ENCODE measurements around the gene BGLAP. TPM values are rescaled to one million over a fixed set of nuclear protein-coding genes. Genes with fewer than 3 reads are reported as not detected.
A peak's percentile ranks its signal among the peaks of the same experiment; 100 is the strongest.

The BGLAP gene
- total RNA-seq, 1 donor from 2014 or later, result 0.66 TPM

DNA sequence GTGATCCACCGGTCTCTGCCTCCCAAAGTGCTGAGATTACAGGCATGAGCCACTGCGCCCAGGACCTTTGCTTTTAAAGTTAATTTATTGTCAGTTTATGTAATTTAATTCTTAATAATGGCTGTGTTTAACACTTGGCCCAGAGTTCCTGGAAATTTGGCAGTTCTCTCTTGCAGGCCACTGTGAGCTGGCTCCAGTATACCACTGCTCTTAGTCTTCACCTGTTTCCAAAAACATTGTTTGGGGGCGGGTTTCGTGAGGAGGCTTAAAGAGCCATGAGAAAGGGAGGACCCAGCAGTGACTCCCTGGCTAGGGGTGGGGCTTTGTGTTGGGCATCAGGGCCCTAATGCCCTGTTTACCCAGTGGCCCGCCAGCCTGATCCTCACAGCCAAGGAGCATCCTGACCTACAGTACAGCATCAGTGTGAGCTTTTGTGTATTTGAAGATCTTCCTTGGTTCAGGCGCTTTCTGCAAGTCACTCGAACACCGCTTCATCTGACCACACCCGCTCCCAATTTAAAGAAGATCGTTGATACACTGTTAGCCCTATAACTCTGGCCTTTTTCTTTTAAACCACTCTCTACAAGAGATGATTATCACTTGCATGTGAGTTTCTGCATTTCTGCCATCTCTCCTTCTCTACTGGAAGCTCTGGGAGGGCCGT is 12.0 kb upstream of the BGLAP start:
- Histone ChIP-seq H3K27me3 (ENCODE audit: insufficient read depth, low read length) (no peaks in the 10 kb centered on the region), H3K27ac (ENCODE audit: low read depth, low read length) (no peak overlapping the region), H3K4me2 (ENCODE audit: low read length) (no peak overlapping the region), H3K9me3 (ENCODE audit: insufficient read depth, low read depth, low read length) (no peaks in the 10 kb centered on the region), H4K20me1 (ENCODE audit: insufficient read depth, low read length) (no peaks in the 10 kb centered on the region), H2AFZ (ENCODE audit: low read depth, low read length) (no peak overlapping the region), H3K4me3 (ENCODE audit: insufficient read depth, low read depth, low read length) (no peak overlapping the region), H3K79me2 (ENCODE audit: insufficient read depth, low read length) (no peaks in the 10 kb centered on the region), H3K9ac (ENCODE audit: low read length) (no peak overlapping the region), H3K4me1 (ENCODE audit: insufficient read depth, low read length) (peaks cover 16% of the 10 kb centered on the region), H3K36me3 (ENCODE audit: insufficient read depth, low read length) (peaks cover 4% of the 10 kb centered on the region)
- Mint-ChIP-seq H3K27me3 (ENCODE audit: low read depth, unreplicated experiment) (no peaks in the 10 kb centered on the region), H3K4me3 (ENCODE audit: unreplicated experiment) (no peak overlapping the region), H3K27ac (ENCODE audit: unreplicated experiment) (no peak overlapping the region), H3K4me1 (ENCODE audit: low read depth, unreplicated experiment) (peaks cover 13% of the 10 kb centered on the region), H3K36me3 (ENCODE audit: low read depth, unreplicated experiment) (peaks cover 7% of the 10 kb centered on the region), H3K9me3 (ENCODE audit: unreplicated experiment) (no peaks in the 10 kb centered on the region)
- no peak for FAIRE-seq
- DNase-seq (ENCODE audit: low read depth), result no peak
- no peak for TF ChIP-seq EZH2 (IDR thresholded peaks at IDR 0.05; ENCODE audit: insufficient read depth, low read length)
- TF ChIP-seq, protein P1, sequence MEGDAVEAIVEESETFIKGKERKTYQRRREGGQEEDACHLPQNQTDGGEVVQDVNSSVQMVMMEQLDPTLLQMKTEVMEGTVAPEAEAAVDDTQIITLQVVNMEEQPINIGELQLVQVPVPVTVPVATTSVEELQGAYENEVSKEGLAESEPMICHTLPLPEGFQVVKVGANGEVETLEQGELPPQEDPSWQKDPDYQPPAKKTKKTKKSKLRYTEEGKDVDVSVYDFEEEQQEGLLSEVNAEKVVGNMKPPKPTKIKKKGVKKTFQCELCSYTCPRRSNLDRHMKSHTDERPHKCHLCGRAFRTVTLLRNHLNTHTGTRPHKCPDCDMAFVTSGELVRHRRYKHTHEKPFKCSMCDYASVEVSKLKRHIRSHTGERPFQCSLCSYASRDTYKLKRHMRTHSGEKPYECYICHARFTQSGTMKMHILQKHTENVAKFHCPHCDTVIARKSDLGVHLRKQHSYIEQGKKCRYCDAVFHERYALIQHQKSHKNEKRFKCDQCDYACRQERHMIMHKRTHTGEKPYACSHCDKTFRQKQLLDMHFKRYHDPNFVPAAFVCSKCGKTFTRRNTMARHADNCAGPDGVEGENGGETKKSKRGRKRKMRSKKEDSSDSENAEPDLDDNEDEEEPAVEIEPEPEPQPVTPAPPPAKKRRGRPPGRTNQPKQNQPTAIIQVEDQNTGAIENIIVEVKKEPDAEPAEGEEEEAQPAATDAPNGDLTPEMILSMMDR (IDR thresholded peaks at IDR 0.05; ENCODE audit: insufficient read depth, low read depth, low read length), result no peak

DNA sequence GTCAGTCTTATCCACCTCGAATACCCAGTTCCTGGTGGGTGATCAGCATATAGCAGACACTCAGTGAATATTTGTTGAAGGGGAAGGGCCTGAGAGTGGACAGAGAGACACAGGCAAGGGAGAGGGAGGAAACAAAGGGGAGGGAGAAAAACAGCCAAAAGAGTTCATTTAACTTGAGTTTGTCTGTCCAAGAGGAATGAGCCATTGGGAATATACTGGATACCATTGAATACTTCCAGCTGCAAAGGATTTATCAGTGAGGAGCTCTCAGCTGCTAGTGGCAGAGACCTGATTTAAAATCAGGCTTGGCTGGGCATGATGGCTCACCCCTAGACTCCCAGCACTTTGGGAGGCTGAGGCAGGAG is 11.5 kb upstream of the BGLAP start:
- no peak overlapping the region for H3K27ac Mint-ChIP-seq (ENCODE audit: unreplicated experiment)
- no peak for DNase-seq (ENCODE audit: low read depth)
- H3K36me3 Mint-ChIP-seq (ENCODE audit: low read depth, unreplicated experiment), result peaks cover 8% of the 10 kb centered on the region
- H3K27me3 Mint-ChIP-seq (ENCODE audit: low read depth, unreplicated experiment), result no peaks in the 10 kb centered on the region
- H3K4me3 ChIP-seq (ENCODE audit: insufficient read depth, low read depth, low read length), result no peak overlapping the region
- H3K4me1 ChIP-seq (ENCODE audit: insufficient read depth, low read length), result peaks cover 16% of the 10 kb centered on the region
- H3K36me3 ChIP-seq (ENCODE audit: insufficient read depth, low read length), result peaks cover 4% of the 10 kb centered on the region
- H3K9me3 Mint-ChIP-seq (ENCODE audit: unreplicated experiment), result no peaks in the 10 kb centered on the region
- TF ChIP-seq EZH2 (IDR thresholded peaks at IDR 0.05; ENCODE audit: insufficient read depth, low read length), result no peak
- TF ChIP-seq, protein P1 (IDR thresholded peaks at IDR 0.05; ENCODE audit: insufficient read depth, low read depth, low read length), result no peak
- H4K20me1 ChIP-seq (ENCODE audit: insufficient read depth, low read length), result no peaks in the 10 kb centered on the region
- H2AFZ ChIP-seq (ENCODE audit: low read depth, low read length), result no peak overlapping the region
- H3K4me1 Mint-ChIP-seq (ENCODE audit: low read depth, unreplicated experiment), result peaks cover 13% of the 10 kb centered on the region
- H3K9me3 ChIP-seq (ENCODE audit: insufficient read depth, low read depth, low read length), result no peaks in the 10 kb centered on the region
- no peak overlapping the region for H3K4me3 Mint-ChIP-seq (ENCODE audit: unreplicated experiment)
- FAIRE-seq, result no peak
- no peak overlapping the region for H3K4me2 ChIP-seq (ENCODE audit: low read length)
- H3K27me3 ChIP-seq (ENCODE audit: insufficient read depth, low read length), result no peaks in the 10 kb centered on the region
- H3K9ac ChIP-seq (ENCODE audit: low read length), result no peak overlapping the region
- no peak overlapping the region for H3K27ac ChIP-seq (ENCODE audit: low read depth, low read length)
- no peaks in the 10 kb centered on the region for H3K79me2 ChIP-seq (ENCODE audit: insufficient read depth, low read length)

DNA sequence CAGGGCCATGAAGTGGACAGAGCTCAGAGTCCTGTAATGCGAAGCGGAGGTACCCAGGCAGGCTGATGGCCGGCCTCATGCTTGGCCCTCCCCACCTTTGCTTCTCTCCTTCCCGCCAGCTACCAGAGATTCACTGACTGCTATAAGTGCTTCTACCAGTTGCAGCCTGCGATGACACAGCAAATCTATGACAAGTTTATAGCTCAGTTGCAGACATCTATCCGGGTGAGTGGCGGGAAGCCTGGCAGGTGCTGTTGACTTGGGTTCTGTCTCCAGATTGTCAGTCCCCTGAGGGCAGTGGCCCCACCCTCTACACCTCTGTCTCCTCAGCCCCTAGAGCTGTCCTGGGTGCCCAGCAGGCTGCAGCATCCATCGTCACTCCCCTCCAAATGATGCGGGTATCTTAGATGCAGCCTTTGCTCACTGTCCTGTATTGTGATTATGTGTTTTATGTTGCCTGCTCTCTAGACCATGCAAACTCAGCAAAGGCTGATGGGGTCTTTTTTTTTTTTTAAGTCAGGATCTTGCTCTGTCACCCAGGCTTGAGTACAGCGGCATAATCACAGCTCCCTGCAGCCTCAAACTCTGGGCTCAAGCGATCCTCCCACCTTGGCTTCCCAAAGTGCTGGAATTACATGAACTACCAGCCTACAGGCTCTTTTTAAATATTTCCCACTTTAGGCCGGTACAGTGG is 9.6 kb upstream of the BGLAP start:
- no peak overlapping the region for H3K4me3 ChIP-seq (ENCODE audit: insufficient read depth, low read depth, low read length)
- no peaks in the 10 kb centered on the region for H3K9me3 Mint-ChIP-seq (ENCODE audit: unreplicated experiment)
- no peaks in the 10 kb centered on the region for H3K27me3 ChIP-seq (ENCODE audit: insufficient read depth, low read length)
- H3K27ac ChIP-seq (ENCODE audit: low read depth, low read length), result no peak overlapping the region
- H3K4me2 ChIP-seq (ENCODE audit: low read length), result no peak overlapping the region
- H3K4me1 Mint-ChIP-seq (ENCODE audit: low read depth, unreplicated experiment), result peaks cover 13% of the 10 kb centered on the region
- H3K9me3 ChIP-seq (ENCODE audit: insufficient read depth, low read depth, low read length), result no peaks in the 10 kb centered on the region
- H3K27ac Mint-ChIP-seq (ENCODE audit: unreplicated experiment), result peak overlapping the region; percentile 69
- H2AFZ ChIP-seq (ENCODE audit: low read depth, low read length), result no peak overlapping the region
- H3K36me3 Mint-ChIP-seq (ENCODE audit: low read depth, unreplicated experiment), result peaks cover 16% of the 10 kb centered on the region
- DNase-seq (ENCODE audit: low read depth) (no peak), FAIRE-seq (no peak)
- peaks cover 16% of the 10 kb centered on the region for H3K4me1 ChIP-seq (ENCODE audit: insufficient read depth, low read length)
- H4K20me1 ChIP-seq (ENCODE audit: insufficient read depth, low read length), result no peaks in the 10 kb centered on the region
- TF ChIP-seq, protein P1 (IDR thresholded peaks at IDR 0.05; ENCODE audit: insufficient read depth, low read depth, low read length), result no peak
- no peak for TF ChIP-seq EZH2 (IDR thresholded peaks at IDR 0.05; ENCODE audit: insufficient read depth, low read length)
- no peak overlapping the region for H3K9ac ChIP-seq (ENCODE audit: low read length)
- no peak overlapping the region for H3K4me3 Mint-ChIP-seq (ENCODE audit: unreplicated experiment)
- no peaks in the 10 kb centered on the region for H3K27me3 Mint-ChIP-seq (ENCODE audit: low read depth, unreplicated experiment)
- H3K79me2 ChIP-seq (ENCODE audit: insufficient read depth, low read length), result no peaks in the 10 kb centered on the region
- peaks cover 4% of the 10 kb centered on the region for H3K36me3 ChIP-seq (ENCODE audit: insufficient read depth, low read length)
